ENCODE data around the gene RAP1GDS1.
"Not testable (repeated sequence)": the region's sequence is repeated elsewhere in the genome, so short reads cannot be mapped to it uniquely, and the experiment has no call there.

Gene RAP1GDS1

GRCh38 chr4:98446499-98447375 is 185.6 kb downstream of the RAP1GDS1 start:
- no peak for FAIRE-seq

GRCh38 chr4:98447648-98448047 is 186.5 kb downstream of the RAP1GDS1 start:
- FAIRE-seq = no peak

DNA sequence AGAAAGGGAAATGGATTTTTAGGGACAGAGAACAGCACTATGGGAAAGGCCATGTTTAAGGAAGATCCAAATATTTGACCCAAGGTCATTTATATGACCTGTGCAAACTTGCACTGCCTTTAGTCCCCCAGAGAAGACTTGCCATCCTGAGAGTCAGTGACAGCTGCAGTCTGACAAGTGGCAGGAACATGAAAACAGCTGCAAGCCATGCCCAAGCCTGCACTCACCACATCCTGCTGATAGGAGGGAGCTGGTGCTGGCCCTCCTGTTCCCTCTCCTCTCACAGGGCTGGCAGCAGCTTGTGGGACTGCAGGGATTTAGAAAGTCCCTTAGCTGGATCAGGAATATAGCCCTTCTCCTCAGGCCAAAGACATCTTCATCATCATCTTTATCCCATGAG is 187.7 kb downstream of the RAP1GDS1 start:
- FAIRE-seq = no peak

GRCh38 chr4:98452091-98452490 is 190.9 kb downstream of the RAP1GDS1 start:
- FAIRE-seq = no peak

GRCh38 chr4:98457422-98457821 is 196.2 kb downstream of the RAP1GDS1 start:
- not testable (repeated sequence) for FAIRE-seq

DNA sequence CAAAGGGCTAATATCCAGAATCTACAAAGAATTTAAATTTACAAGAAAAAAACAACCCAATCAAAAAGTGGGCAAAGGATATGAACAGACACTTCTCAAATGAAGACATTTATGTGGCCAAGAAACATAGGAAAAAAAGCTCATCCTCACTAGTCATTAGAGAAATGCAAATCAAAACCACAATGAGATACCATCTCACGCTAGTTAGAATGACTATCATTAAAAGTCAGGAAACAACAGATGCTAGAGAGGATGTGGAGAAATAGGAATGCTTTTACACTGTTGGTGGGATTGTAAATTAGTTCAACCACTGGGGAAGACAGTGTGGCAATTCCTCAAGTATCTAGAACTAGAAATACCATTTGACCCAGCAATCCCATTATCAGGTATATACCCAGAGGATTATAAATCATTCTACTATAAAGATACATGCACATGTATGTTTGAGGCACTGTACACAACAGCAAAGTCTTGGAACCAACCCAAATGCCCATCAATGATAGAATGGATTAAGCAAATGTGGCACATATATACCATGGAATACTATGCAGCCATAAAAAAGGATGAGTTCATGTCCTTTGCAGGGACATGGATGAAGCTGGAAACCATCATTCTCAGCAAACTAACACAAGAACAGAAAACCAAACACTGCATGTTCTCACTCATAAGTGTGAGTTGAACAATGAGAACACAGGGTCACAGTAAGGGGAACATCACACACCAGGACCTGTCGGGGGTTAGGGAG is 200.1 kb downstream of the RAP1GDS1 start:
- not testable (repeated sequence) for FAIRE-seq

DNA sequence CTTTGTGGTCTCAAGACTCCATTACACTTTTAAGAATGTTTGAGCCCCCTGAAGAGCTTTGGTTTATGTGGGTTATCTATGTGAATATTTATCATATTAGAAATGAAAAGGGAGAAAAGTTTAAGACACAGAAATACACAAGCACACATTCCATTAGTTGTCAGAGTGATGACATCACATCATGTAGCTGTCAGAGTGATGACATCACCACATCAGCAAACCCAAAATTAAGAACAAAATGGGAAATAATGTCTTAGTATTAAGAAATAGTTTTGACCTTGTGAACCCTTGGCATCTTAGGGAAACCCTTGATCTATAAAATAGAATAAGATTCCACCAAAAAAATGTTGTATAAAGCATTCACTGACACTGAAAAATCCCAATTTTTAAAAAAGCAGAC is 201.3 kb downstream of the RAP1GDS1 start:
- FAIRE-seq = no peak

DNA sequence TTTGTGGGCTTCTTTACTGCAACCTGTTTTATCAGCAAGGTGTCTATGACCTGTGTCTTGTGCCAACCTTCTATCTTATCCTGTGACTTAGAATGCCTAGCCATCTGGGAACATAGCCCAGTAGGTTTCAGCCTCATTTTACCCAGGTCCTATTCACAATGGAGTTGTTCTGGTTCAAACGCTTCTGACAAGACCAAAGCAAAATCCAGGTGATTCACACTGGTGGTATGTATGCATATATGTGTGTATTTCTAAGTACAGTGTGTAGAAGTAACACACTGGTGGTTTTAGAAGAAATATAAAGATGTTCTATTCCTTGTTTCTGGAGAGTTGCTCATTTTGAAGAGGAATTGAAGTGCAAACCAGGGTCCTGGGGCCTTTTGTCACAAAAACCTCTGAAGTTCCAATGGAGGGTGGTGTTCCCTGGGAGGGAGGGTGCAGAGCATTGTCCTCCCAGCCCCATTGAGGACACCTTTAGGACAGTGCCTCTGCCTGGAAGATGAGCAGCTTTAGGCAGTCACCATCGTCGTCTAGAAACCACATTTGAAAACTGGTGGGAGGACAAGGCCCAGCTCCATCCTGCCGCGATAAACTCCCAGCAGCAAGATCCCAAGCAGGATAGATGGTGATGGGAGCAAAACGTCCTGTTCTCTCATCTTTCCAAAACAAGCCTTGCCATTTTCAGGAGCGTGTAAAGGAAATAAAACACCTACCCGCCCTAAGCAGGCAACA is 205.8 kb downstream of the RAP1GDS1 start:
- FAIRE-seq = no peak

GRCh38 chr4:98467627-98468072 is 206.5 kb downstream of the RAP1GDS1 start:
- FAIRE-seq = no peak

GRCh38 chr4:98468709-98469108 is 207.5 kb downstream of the RAP1GDS1 start:
- FAIRE-seq = no peak

DNA sequence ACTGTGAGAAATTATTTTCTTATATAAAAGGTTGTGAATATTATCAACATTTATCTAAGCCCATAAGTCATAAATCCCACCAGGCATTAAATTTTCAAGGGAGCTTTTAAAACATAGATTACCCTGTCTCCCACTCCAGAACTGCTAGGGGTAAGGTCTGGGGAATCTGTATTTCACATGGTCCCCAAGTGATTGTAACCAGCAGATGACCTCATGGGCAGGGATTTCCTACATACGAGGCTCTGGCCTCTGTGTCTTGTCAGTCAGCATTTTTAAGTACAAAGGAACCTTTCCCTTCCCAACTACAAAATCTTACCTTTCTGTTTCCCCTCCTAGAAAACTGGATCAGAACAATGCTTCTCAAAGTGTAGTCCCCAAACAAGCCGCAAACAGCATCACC is 208.6 kb downstream of the RAP1GDS1 start:
- no peak for FAIRE-seq

DNA sequence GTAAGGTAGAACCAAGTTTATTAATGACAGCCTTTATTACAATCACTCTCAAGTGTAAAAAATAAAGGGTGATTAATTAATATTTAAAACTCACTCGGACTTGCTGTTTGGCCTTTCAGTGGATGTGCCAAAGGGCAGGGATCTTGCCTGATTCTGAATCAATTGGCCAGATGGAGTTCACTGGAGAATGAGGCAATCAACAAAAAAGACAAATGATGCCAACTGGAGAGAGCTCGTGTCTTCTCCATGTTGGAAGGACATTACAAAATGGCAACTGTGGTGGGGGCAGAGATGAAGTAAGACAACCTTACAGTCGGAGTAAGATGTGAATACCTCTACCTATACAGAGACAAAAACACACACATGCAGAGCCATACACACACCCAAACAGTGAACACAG is 209.2 kb downstream of the RAP1GDS1 start:
- no peak for FAIRE-seq

- no peak for FAIRE-seq
These were observed 209.6 kb downstream of the RAP1GDS1 start for GRCh38 chr4:98470831-98471230.

GRCh38 chr4:98473046-98473445 is 211.9 kb downstream of the RAP1GDS1 start:
- no peak for FAIRE-seq

DNA sequence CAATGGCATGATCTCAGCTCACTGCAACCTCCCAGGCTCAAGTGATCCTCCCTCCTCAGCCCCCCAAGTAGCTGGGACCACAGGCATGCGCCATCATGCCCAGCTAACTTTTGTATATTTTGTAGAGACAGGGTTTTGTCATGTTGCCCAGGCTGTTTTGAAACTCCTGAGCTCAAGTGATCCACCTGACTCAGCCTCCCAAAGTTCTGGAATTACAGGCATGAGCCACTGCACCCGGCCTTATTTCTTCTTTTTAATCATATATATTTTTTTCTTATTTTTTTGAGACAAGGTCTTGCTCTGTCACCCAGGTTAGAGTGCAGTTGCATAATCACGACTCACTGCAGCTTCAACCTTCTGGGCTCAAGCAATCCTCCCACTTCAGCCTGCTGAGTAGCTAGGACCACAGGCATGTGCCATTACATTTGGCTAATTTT is 213.2 kb downstream of the RAP1GDS1 start:
- FAIRE-seq = no peak

GRCh38 chr4:98476891-98477290 is 215.7 kb downstream of the RAP1GDS1 start:
- no peak for FAIRE-seq

GRCh38 chr4:98479590-98479989 is 218.4 kb downstream of the RAP1GDS1 start:
- FAIRE-seq = not testable (repeated sequence)

GRCh38 chr4:98480535-98480934 is 219.4 kb downstream of the RAP1GDS1 start:
- no peak for FAIRE-seq

DNA sequence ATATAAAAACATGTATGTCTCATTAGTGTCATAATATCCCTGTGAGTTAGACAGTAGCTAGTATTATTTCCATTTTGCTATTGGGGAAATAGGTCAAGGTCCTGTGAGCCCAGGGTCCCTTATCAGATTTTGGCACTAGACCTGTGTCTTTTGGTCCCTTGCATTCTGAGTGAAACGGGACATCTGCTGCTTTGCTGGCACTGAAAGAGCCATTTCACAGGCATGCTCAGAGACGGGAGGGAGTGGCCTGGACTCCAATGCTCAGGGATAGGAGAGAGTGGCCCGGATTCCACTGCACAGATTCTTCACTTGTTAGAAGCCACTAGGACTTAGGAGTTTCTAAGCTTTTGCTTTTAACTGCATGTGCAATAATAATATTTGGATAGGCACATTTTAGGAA is 220.0 kb downstream of the RAP1GDS1 start:
- FAIRE-seq = no peak

- no peak for FAIRE-seq
These were observed 221.3 kb downstream of the RAP1GDS1 start for GRCh38 chr4:98482503-98482846.

DNA sequence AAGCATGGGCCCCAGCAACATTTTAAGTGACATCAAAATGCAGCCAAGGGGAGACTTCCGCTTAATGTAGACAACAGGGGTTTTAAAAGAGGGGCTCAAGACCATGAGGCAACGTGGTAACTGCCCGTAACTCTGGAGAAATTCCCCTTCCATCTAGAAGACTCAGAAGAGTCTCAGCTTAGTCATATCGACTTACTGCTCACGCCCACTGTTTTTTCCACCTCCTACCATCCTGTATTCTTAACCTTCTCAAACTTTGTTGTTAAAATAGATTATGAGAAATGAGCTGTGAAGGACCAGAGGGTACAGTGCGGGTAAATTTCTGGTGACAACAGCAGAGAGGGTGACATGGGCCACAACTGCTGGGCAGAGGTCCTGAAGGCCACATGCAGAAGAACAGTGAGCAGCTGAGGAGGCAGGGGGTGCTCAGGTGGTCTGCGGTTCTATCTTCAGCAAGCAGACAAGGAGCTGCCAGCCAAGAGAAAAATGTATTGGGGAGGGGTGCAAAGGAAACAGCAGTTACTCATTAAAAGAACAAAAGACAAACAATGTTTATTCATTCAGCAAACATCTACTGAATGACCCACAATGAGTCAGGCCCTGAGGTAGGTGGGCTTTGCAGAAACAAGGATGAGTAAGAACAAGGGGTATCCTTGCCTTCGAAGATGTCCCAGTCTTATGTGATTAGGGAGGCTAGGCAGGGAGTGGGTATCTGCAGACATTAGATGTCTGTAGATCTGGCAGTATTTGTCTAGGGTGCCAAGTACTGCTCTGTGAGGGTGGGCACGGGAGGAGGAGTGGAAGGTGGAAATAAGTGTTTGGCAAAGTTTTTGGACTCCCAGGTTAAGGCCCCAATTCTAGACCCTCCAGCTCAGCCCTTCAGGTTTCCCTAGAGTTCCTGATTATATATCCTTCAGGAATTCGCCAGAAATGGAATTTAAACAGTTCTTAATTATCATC is 221.9 kb downstream of the RAP1GDS1 start:
- no peak for FAIRE-seq

GRCh38 chr4:98484031-98484430 is 222.8 kb downstream of the RAP1GDS1 start:
- no peak for FAIRE-seq
